Ascending aorta (tissue), 2 donors: ENCODE data around the gene LCNL1. TPM values are rescaled to one million over a fixed set of nuclear protein-coding genes. Genes with fewer than 3 reads are reported as not detected.

Experiments used
- DNase-seq, 2 donors: peaks; one replicate each; pipeline ENCODE4 v3.0.0-alpha.2; 2019; ENCODE audit warnings: low spot score in 2 of 2
- H3K27ac ChIP-seq, 2 donors: fragments of 200-600 bp; sonication (generic); one replicate each; pipeline ENCODE4 v1.5.1; 2016 to 2017; ENCODE audit warnings: mild to moderate bottlenecking in 1 of 2
- H3K27me3 ChIP-seq: fragments of 200-600 bp; sonication (generic); one replicate; pipeline ENCODE4 v1.5.1; 2017
- H3K36me3 ChIP-seq, 2 donors: fragments of 200-600 bp; sonication (generic); one replicate each; pipeline ENCODE4 v1.5.1; 2016
- H3K4me1 ChIP-seq, 2 donors: fragments of 200-600 bp; sonication (generic); one replicate each; pipeline ENCODE4 v1.5.1; 2016 to 2017; ENCODE audit warnings: mild to moderate bottlenecking in 1 of 2
- H3K4me3 ChIP-seq, 2 donors: fragments of 200-600 bp; sonication (generic); one replicate each; pipeline ENCODE4 v1.5.1; 2016 to 2017; ENCODE audit warnings: mild to moderate bottlenecking in 1 of 2
- H3K9me3 ChIP-seq, 2 donors: fragments of 200-600 bp; sonication (generic); one replicate each; pipeline ENCODE4 v1.5.1; 2016
- CTCF ChIP-seq, 3 experiments: fragments of 200-600 bp in 2 of 3; fragments of 450-650 bp in 1 of 3; sonication (generic) in 2 of 3; IDR thresholded peaks; one replicate each; pipeline ENCODE4 v1.5.1; 2016 to 2019; ENCODE audit warnings: antibody characterized with exemption in 3 of 3, mild to moderate bottlenecking in 1 of 3, moderate library complexity in 1 of 3
- intact Hi-C: fragments of 100-400 bp; cut with DNase I; formaldehyde crosslinking; loops from one replicate; pipeline ENCODE4 v1.15.1; 2023
- total RNA-seq: library from RNA; depleted of rRNA; stranded (reverse); fragments of >200 nt; gene quantifications from one replicate; pipeline ENCODE4 v1.1.0, GENCODE V29; 2016

The LCNL1 gene
- total RNA-seq, 1 donor from 2014 or later, result not detected

- H3K4me3 ChIP-seq, result no peak overlapping the region
- peaks cover 3 to 5% of the 10 kb centered on the region in 2 donors for H3K4me1 ChIP-seq
- H3K9me3 ChIP-seq, result no peaks in the 10 kb centered on the region
- intact Hi-C loops, result no loop called here
- peaks cover 15 to 23% of the 10 kb centered on the region in 2 donors for H3K36me3 ChIP-seq
- no peak overlapping the region for H3K27ac ChIP-seq
- TF ChIP-seq CTCF (IDR thresholded peaks at IDR 0.05), result no peak
- DNase-seq, result no peak
- no peaks in the 10 kb centered on the region for H3K27me3 ChIP-seq
Observed at GRCh38 chr9:137021979-137022661, 39.3 kb downstream of the LCNL1 start.

- no peak overlapping the region for H3K27ac ChIP-seq
- H3K9me3 ChIP-seq, result no peaks in the 10 kb centered on the region
- no peak for DNase-seq
- H3K4me1 ChIP-seq, result peaks cover 8 to 10% of the 10 kb centered on the region in 2 donors
- no peak overlapping the region for H3K4me3 ChIP-seq
- no peak for TF ChIP-seq CTCF (IDR thresholded peaks at IDR 0.05)
- intact Hi-C loops, result no loop called here
- peaks cover 10 to 18% of the 10 kb centered on the region in 2 donors for H3K36me3 ChIP-seq
- H3K27me3 ChIP-seq, result no peaks in the 10 kb centered on the region
Observed at GRCh38 chr9:137022662-137023008, 39.8 kb downstream of the LCNL1 start.

- peaks cover 6 to 13% of the 10 kb centered on the region in 2 donors for H3K36me3 ChIP-seq
- H3K27me3 ChIP-seq, result no peaks in the 10 kb centered on the region
- TF ChIP-seq CTCF (IDR thresholded peaks at IDR 0.05), result no peak
- intact Hi-C loops, result no loop called here
- H3K4me1 ChIP-seq, result peaks cover 8 to 10% of the 10 kb centered on the region in 2 donors
- no peak overlapping the region for H3K27ac ChIP-seq
- DNase-seq, result no peak
- no peak overlapping the region for H3K4me3 ChIP-seq
- H3K9me3 ChIP-seq, result no peaks in the 10 kb centered on the region
Observed at GRCh38 chr9:137023157-137023556, 40.4 kb downstream of the LCNL1 start.

- peaks cover 10 to 13% of the 10 kb centered on the region in 2 donors for H3K4me1 ChIP-seq
- intact Hi-C loops, result no loop called here
Observed at GRCh38 chr9:137023583-137023991, 40.8 kb downstream of the LCNL1 start.

GRCh38 chr9:137025517-137025966 lies 42.7 kb downstream of the LCNL1 start:
- no peak overlapping the region for H3K27ac ChIP-seq
- no peaks in the 10 kb centered on the region for H3K27me3 ChIP-seq
- no peak for TF ChIP-seq CTCF (IDR thresholded peaks at IDR 0.05)
- no peak overlapping the region for H3K4me3 ChIP-seq
- intact Hi-C loops, result no loop called here
- peaks cover 2 to 6% of the 10 kb centered on the region in 2 donors for H3K36me3 ChIP-seq
- no peak for DNase-seq
- H3K9me3 ChIP-seq, result no peaks in the 10 kb centered on the region
- H3K4me1 ChIP-seq, result peaks cover 17% of the 10 kb centered on the region in 2 donors

More at GRCh38 chr9:137023583-137023991, 40.8 kb downstream of the LCNL1 start:
- H3K4me3 ChIP-seq, result no peak overlapping the region
- no peak for TF ChIP-seq CTCF (IDR thresholded peaks at IDR 0.05)
- no peaks in the 10 kb centered on the region for H3K9me3 ChIP-seq
- H3K27me3 ChIP-seq, result no peaks in the 10 kb centered on the region
- peaks cover 5 to 13% of the 10 kb centered on the region in 2 donors for H3K36me3 ChIP-seq
- H3K27ac ChIP-seq, result no peak overlapping the region
- no peak for DNase-seq
